Adrenal gland (tissue), 5 donors: ENCODE data around the gene ARSI.

Experiments used
- CTCF ChIP-seq, 6 experiments: fragments of 450-650 bp in 4 of 6; fragments of 200-600 bp in 2 of 6; sonication (generic) in 1 of 6; IDR thresholded peaks; 1 replicate in 5 of 6; 2 replicates in 1 of 6; pipeline versions ENCODE4 v1.5.1 to v1.8.0; 2016 to 2021; ENCODE audit warnings: antibody characterized with exemption in 6 of 6, mild to moderate bottlenecking in 2 of 6, moderate library complexity in 1 of 6
- POLR2A ChIP-seq, 2 donors: fragments of 450-650 bp; IDR thresholded peaks; one replicate each; pipeline ENCODE4 v1.6.1; 2017; ENCODE audit warnings: antibody characterized with exemption in 2 of 2, mild to moderate bottlenecking in 2 of 2, moderate library complexity in 1 of 2
- donor health status: DM: no; HTN: no; CAD: no.

DNA sequence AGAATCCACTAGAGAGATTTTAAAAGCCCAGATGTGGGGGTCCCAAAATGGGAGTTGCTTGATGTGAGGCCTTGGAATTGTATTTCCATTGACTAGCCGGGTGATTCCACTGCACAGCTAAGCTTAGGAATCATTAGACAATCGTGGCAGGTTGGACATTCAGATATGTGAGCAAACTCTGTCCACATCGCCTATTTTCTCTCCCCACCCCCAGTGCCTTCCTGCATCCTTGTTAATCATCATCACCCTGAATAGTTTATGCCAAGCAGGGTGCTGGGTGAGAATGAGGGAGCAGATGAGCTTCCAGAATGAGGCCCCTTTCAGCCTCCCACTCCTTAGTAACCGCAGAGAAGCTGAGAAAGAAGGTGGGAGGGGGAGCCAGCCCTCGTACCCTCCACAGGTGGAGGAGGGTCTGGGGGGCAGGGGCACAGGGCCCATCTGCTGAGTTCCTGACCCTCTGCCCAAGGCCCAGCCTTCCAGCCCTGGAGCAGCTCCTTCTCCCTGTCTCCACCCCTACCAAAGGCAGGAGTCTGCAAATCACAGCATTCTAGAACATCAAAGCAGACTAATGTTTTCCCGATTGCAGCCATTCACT, 47.1 kb upstream of the ARSI start:
- TF ChIP-seq CTCF (IDR thresholded peaks at IDR 0.05): no peak
- TF ChIP-seq POLR2A (IDR thresholded peaks at IDR 0.05): no peak
